NB4 (cell line): ENCODE results near the gene TMEM33.

Experiments
- DNase-seq: peaks from one replicate; pipeline ENCODE4 v3.0.0; 2010; ENCODE audit warnings: low read depth
- H3K4me3 ChIP-seq: one replicate; pipeline ENCODE4 v1.5.1; 2011; ENCODE audit warnings: mild to moderate bottlenecking, low read depth, low read length, moderate library complexity
- MYC ChIP-seq: IDR thresholded peaks from 2 replicates; pipeline ENCODE4 v1.6.1; 2011; ENCODE audit warnings: low read depth, low read length
- POLR2A ChIP-seq: IDR thresholded peaks from 2 replicates; pipeline ENCODE4 v1.6.1; 2011; ENCODE audit warnings: mild to moderate bottlenecking; ENCODE audit not compliant: insufficient read length; ENCODE audit errors: extremely low read depth
- TF ChIP-seq, protein P1 (sequence below): IDR thresholded peaks from 2 replicates; pipeline ENCODE4 v1.6.1; 2011; ENCODE audit warnings: low read depth, low read length
- TF ChIP-seq, protein P2 (sequence below): IDR thresholded peaks from one replicate; pipeline ENCODE4 v1.5.1; 2012; ENCODE audit warnings: low read depth, low read length

The TMEM33 gene

DNA sequence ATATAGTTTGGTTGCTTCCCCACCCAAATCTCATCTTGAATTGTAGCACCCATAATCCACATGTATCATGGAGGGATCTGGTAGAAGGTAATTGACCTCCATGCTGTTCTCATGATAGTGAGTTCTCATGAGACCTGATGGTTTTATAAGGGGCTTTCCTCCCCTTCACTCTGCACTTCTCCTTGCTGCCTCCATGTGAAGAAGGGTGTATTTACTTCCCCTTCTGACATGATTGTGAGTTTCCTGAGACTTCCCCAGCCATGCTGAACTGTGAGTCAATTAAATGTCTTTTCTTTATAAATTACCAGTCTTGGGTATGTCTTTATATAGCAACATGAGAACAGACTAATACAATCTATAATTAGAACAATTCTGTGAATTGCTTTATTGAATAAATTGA is 34.4 kb downstream of the TMEM33 start:
- no peak overlapping the region for H3K4me3 ChIP-seq
- DNase-seq: peak; percentile 16
- no peak for TF ChIP-seq POLR2A
- TF ChIP-seq, protein P1, sequence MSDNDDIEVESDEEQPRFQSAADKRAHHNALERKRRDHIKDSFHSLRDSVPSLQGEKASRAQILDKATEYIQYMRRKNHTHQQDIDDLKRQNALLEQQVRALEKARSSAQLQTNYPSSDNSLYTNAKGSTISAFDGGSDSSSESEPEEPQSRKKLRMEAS: no peak
- TF ChIP-seq, protein P2, sequence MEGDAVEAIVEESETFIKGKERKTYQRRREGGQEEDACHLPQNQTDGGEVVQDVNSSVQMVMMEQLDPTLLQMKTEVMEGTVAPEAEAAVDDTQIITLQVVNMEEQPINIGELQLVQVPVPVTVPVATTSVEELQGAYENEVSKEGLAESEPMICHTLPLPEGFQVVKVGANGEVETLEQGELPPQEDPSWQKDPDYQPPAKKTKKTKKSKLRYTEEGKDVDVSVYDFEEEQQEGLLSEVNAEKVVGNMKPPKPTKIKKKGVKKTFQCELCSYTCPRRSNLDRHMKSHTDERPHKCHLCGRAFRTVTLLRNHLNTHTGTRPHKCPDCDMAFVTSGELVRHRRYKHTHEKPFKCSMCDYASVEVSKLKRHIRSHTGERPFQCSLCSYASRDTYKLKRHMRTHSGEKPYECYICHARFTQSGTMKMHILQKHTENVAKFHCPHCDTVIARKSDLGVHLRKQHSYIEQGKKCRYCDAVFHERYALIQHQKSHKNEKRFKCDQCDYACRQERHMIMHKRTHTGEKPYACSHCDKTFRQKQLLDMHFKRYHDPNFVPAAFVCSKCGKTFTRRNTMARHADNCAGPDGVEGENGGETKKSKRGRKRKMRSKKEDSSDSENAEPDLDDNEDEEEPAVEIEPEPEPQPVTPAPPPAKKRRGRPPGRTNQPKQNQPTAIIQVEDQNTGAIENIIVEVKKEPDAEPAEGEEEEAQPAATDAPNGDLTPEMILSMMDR: no peak
- no peak for TF ChIP-seq MYC

- no peak for DNase-seq
- TF ChIP-seq, protein P1: no peak
- TF ChIP-seq MYC (no peak), POLR2A (no peak)
- TF ChIP-seq, protein P2: no peak
- H3K4me3 ChIP-seq: no peak overlapping the region
Measured at GRCh38 chr4:41975341-41975740, 40.1 kb downstream of the TMEM33 start.

- H3K4me3 ChIP-seq: no peak overlapping the region
- TF ChIP-seq MYC (no peak), POLR2A (no peak)
- TF ChIP-seq, protein P2: no peak
- TF ChIP-seq, protein P1: no peak
- DNase-seq: no peak
Measured at GRCh38 chr4:41976775-41977516, 41.7 kb downstream of the TMEM33 start.

DNA sequence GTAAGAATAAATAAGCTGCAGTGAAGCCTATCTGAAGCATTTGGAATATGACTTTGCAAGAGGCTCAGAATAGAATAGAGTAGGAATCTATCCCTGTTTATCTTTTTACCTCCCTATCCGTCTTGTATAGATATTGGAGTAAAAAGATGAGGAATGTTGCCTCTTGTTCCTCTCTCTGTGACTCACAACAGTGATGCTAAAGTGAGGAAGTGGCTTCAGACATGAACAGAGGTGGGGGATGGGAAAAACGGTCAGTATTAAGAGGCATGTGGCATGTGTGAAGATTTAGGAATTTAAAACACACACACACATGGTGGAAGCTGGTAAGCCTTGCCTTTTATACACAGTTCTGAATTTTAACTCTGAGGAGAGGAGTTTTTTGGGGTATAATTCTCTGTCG is 42.5 kb downstream of the TMEM33 start:
- peak; percentile 57 for DNase-seq
- TF ChIP-seq, protein P2: no peak
- TF ChIP-seq MYC (no peak), POLR2A (no peak)
- TF ChIP-seq, protein P1: no peak
- no peak overlapping the region for H3K4me3 ChIP-seq

- no peak for DNase-seq
- no peak within 1 kb of the TSS for H3K4me3 ChIP-seq
- TF ChIP-seq, protein P2: no peak
- TF ChIP-seq POLR2A (no peak), MYC (no peak)
- TF ChIP-seq, protein P1: no peak
Measured at GRCh38 chr4:41981456-41981855, 46.2 kb downstream of the TMEM33 start, which contains the start of gene DCAF4L1. Gene DCAF4L1, plus strand, starts transcription at chr4:41981756. Its CDS starts 37 bp downstream, at chr4:41981793.
